Thoracic aorta (tissue), 2 donors: Measurements from ENCODE around the gene APOBEC3A. TPM values are rescaled to one million over a fixed set of nuclear protein-coding genes. Genes with fewer than 3 reads are reported as not detected.
"Not testable (repeated sequence)": the region's sequence is repeated elsewhere in the genome, so short reads cannot be mapped to it uniquely, and the experiment has no call there.

ENCODE experiments used
- ATAC-seq: fragments of 150-250 bp; one replicate; pipeline ENCODE4 v1.8.0; 2017; ENCODE audit warnings: low read depth; ENCODE audit not compliant: insufficient number of reproducible peaks, low FRiP score
- DNase-seq: peaks from one replicate; pipeline ENCODE4 v3.0.0-alpha.2; 2020; ENCODE audit warnings: low spot score
- H3K27ac ChIP-seq, 2 donors: fragments of 200-600 bp; sonication (generic); 1 replicate in 1 of 2; 2 replicates in 1 of 2; pipeline ENCODE4 v1.5.1; 2016; ENCODE audit warnings: mild to moderate bottlenecking in 2 of 2, moderate library complexity in 2 of 2
- H3K27me3 ChIP-seq: fragments of 200-600 bp; sonication (generic); replicated peaks from 2 replicates; pipeline ENCODE4 v1.6.0; 2016; ENCODE audit warnings: mild to moderate bottlenecking; ENCODE audit not compliant: insufficient read depth
- H3K36me3 ChIP-seq: fragments of 200-600 bp; sonication (generic); one replicate; pipeline ENCODE4 v1.5.1; 2016
- H3K4me1 ChIP-seq, 2 donors: fragments of 200-600 bp; sonication (generic); 1 replicate in 1 of 2; 2 replicates in 1 of 2; pipeline versions ENCODE4 v1.5.1 to v1.6.0; 2016; ENCODE audit warnings: low read depth in 2 of 2, mild to moderate bottlenecking in 1 of 2; ENCODE audit not compliant: control insufficient read depth in 1 of 2
- H3K4me3 ChIP-seq: fragments of 200-600 bp; sonication (generic); 2 replicates; pipeline ENCODE4 v1.5.1; 2016; ENCODE audit warnings: mild to moderate bottlenecking
- H3K9me3 ChIP-seq: fragments of 200-600 bp; sonication (generic); 2 replicates; pipeline ENCODE4 v1.5.1; 2016
- total RNA-seq, 2 donors: library from RNA; depleted of rRNA; stranded (reverse); fragments of >200 nt; gene quantifications; one replicate each; pipeline versions ENCODE4 v1.1.0 to v1.2.3, GENCODE V29; 2016
- TF ChIP-seq, protein P1 (sequence below): fragments of 200-600 bp; sonication (generic); IDR thresholded peaks from one replicate; pipeline ENCODE4 v1.5.1; 2019; ENCODE audit warnings: antibody characterized with exemption

The APOBEC3A gene
- total RNA-seq, 2 donors from 2014 or later, result 0.41 to 5.1 TPM

GRCh38 chr22:39003165-39003638, 45.8 kb downstream of the APOBEC3A start:
- Histone ChIP-seq H3K4me1 (no peaks in the 10 kb centered on the region), H3K36me3 (no peaks in the 10 kb centered on the region), H3K27me3 (no peaks in the 10 kb centered on the region), H3K9me3 (no peaks in the 10 kb centered on the region), H3K27ac (no peak overlapping the region), H3K4me3 (no peak overlapping the region)
- DNase-seq (peak; percentile 43), ATAC-seq (peak; percentile 60)
- TF ChIP-seq, protein P1, sequence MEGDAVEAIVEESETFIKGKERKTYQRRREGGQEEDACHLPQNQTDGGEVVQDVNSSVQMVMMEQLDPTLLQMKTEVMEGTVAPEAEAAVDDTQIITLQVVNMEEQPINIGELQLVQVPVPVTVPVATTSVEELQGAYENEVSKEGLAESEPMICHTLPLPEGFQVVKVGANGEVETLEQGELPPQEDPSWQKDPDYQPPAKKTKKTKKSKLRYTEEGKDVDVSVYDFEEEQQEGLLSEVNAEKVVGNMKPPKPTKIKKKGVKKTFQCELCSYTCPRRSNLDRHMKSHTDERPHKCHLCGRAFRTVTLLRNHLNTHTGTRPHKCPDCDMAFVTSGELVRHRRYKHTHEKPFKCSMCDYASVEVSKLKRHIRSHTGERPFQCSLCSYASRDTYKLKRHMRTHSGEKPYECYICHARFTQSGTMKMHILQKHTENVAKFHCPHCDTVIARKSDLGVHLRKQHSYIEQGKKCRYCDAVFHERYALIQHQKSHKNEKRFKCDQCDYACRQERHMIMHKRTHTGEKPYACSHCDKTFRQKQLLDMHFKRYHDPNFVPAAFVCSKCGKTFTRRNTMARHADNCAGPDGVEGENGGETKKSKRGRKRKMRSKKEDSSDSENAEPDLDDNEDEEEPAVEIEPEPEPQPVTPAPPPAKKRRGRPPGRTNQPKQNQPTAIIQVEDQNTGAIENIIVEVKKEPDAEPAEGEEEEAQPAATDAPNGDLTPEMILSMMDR, result peak; percentile 68

GRCh38 chr22:39007177-39007576, 49.8 kb downstream of the APOBEC3A start:
- no peaks in the 10 kb centered on the region for H3K27me3 ChIP-seq
- no peak for ATAC-seq
- no peaks in the 10 kb centered on the region for H3K36me3 ChIP-seq
- H3K4me1 ChIP-seq, result no peaks in the 10 kb centered on the region
- no peak for DNase-seq
- TF ChIP-seq, protein P1, result no peak
- H3K4me3 ChIP-seq, result no peak overlapping the region
- H3K9me3 ChIP-seq, result no peaks in the 10 kb centered on the region
- no peak overlapping the region for H3K27ac ChIP-seq

DNA sequence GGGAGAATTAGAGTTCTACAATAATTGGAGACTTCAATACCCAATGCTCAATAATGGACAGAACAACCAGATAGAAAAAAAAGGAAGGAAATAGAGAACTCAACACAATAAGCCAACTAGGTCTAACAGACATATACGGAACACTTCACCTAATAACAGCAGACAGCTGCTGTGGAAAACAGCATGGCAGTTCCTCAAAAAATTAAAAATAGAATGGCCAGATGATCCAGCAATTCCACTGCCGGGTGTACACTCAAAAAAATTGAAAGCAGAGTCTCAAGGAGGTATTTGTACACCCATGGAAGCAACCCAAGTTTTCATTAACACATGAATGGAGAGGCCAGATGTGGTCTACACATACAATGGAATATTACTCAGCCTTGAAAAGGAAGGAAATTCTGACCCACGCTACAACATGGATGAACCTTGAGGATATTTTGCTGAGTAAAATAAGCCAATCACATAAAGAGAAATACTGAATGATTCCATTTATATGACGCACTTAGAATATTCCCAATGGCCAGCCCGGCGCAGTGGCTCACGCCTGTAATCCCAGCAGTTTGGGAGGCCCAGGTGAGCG, 51.0 kb downstream of the APOBEC3A start:
- not testable (repeated sequence) for ATAC-seq, H3K9me3 ChIP-seq, DNase-seq, H3K27ac ChIP-seq, H3K36me3 ChIP-seq, H3K4me3 ChIP-seq, H3K4me1 ChIP-seq, H3K27me3 ChIP-seq

DNA sequence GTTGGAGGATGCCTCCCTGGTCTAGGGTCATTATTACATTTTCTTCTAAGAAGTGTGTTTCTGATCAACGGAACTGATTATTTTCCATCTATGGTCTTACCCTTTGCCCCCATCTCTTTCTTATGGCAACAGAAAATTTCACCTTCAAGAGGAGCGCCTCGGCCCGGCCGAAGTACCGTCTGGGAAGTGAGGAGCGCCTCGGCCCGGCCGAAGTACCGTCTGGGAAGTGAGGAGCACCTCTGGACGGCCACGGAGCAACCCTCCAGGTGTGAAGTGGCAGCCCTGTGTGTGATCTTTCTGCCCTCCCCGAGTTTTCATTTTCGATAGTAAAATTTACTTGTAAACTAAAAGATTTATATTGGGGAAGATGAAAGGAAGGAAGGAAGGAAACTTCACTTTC, 53.5 kb downstream of the APOBEC3A start:
- Histone ChIP-seq H3K27ac (no peak overlapping the region), H3K9me3 (no peaks in the 10 kb centered on the region), H3K27me3 (no peaks in the 10 kb centered on the region), H3K4me1 (peaks cover 9 to 11% of the 10 kb centered on the region in 2 donors), H3K36me3 (no peaks in the 10 kb centered on the region), H3K4me3 (no peak overlapping the region)
- ATAC-seq (no peak), DNase-seq (no peak)
- TF ChIP-seq, protein P1, result no peak

Other genes with a start within 250 kb of the APOBEC3A start
- 1,000 to 10,000 TPM; 1,125 to 1,215 TPM for gene SUN2, start 201.6 kb upstream of the APOBEC3A start, total RNA-seq
- gene DNAL4, start 163.5 kb upstream of the APOBEC3A start, total RNA-seq, result 10 to 100 TPM in 1 of 2 donors, 1 to 10 TPM in 1; 9.5 to 20.8 TPM
- 10 to 100 TPM; 29.3 to 50.8 TPM for gene NPTXR, start 113.6 kb upstream of the APOBEC3A start, total RNA-seq
- 100 to 1,000 TPM in 1 of 2 donors, 10 to 100 TPM in 1; 80.1 to 111 TPM for gene CBX6, start 85.4 kb upstream of the APOBEC3A start, total RNA-seq
- gene APOBEC3B, start 24.7 kb downstream of the APOBEC3A start, total RNA-seq, result under 1 TPM in 1 of 2 donors, not detected in 1; 0.42 TPM
- 10 to 100 TPM in 1 of 2 donors, 1 to 10 TPM in 1; 5.5 to 22.3 TPM for gene APOBEC3C, start 56.6 kb downstream of the APOBEC3A start, total RNA-seq
- gene APOBEC3D, start 63.5 kb downstream of the APOBEC3A start, total RNA-seq, result 1 to 10 TPM; 1.4 to 1.8 TPM
- gene APOBEC3F, start 83.3 kb downstream of the APOBEC3A start, total RNA-seq, result under 1 TPM; 0.49 to 0.95 TPM
- gene APOBEC3G, start 119.7 kb downstream of the APOBEC3A start, total RNA-seq, result 1 to 10 TPM; 3.4 to 8.3 TPM
- 1 to 10 TPM in 1 of 2 donors, not detected in 1; 1.6 TPM for gene APOBEC3H, start 139.6 kb downstream of the APOBEC3A start, total RNA-seq
- gene CBX7, start 195.1 kb downstream of the APOBEC3A start, total RNA-seq, result 100 to 1,000 TPM; 170 to 174 TPM